ENCODE results near the gene SAA2. TPM values are rescaled to one million over a fixed set of nuclear protein-coding genes. Genes with fewer than 3 reads are reported as not detected.

SAA2 gene
- total and polyA plus RNA-seq, 10 of the 15 experiments (the other 5 are each of a cell fraction or from before 2014, with no cell fraction given): 0.18 to 4.1 (median 0.28) TPM; not detected in 2

DNA sequence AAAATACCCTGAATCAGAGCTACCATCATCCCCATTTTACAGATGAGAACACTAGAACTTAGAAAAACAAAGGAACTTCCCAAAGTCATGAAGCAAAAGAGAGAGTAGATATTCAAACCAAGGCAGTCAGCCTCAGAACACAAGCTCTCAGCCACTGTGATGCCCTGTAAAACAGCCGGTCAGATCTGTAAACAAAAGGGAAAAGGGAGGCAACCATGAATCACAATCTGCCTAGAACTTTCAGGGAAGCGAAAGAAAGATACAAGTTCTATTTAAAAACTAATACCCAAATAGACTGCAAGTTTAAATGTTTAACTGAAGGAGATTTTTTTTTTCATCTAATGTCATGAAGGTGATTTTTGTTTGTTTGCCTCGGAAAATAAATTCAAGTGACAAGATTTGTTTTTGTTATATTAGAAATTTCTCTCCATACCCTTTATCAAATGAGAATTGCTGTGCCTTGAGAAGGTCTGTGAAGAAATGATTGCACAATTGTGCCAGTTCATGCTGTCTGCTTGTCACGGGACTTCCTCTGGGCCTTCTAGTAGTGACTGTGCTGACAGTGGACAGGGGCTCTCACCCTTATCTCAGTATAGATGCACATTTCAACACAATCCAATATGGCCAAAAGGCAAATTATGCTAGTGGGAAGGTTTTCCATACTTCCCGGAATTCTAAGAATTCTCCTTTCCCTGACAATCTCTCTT, 29.2 kb upstream of the SAA2 start (continued):
- TF ChIP-seq, protein P1, sequence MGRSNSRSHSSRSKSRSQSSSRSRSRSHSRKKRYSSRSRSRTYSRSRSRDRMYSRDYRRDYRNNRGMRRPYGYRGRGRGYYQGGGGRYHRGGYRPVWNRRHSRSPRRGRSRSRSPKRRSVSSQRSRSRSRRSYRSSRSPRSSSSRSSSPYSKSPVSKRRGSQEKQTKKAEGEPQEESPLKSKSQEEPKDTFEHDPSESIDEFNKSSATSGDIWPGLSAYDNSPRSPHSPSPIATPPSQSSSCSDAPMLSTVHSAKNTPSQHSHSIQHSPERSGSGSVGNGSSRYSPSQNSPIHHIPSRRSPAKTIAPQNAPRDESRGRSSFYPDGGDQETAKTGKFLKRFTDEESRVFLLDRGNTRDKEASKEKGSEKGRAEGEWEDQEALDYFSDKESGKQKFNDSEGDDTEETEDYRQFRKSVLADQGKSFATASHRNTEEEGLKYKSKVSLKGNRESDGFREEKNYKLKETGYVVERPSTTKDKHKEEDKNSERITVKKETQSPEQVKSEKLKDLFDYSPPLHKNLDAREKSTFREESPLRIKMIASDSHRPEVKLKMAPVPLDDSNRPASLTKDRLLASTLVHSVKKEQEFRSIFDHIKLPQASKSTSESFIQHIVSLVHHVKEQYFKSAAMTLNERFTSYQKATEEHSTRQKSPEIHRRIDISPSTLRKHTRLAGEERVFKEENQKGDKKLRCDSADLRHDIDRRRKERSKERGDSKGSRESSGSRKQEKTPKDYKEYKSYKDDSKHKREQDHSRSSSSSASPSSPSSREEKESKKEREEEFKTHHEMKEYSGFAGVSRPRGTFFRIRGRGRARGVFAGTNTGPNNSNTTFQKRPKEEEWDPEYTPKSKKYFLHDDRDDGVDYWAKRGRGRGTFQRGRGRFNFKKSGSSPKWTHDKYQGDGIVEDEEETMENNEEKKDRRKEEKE (IDR thresholded peaks at IDR 0.05): no peak
- no peak for TF ChIP-seq RAD51 (IDR thresholded peaks at IDR 0.05)
- TF ChIP-seq GATAD2B (conservative IDR thresholded peaks at IDR 0.05; ENCODE audit: low read depth): no peak
- TF ChIP-seq, protein P2, sequence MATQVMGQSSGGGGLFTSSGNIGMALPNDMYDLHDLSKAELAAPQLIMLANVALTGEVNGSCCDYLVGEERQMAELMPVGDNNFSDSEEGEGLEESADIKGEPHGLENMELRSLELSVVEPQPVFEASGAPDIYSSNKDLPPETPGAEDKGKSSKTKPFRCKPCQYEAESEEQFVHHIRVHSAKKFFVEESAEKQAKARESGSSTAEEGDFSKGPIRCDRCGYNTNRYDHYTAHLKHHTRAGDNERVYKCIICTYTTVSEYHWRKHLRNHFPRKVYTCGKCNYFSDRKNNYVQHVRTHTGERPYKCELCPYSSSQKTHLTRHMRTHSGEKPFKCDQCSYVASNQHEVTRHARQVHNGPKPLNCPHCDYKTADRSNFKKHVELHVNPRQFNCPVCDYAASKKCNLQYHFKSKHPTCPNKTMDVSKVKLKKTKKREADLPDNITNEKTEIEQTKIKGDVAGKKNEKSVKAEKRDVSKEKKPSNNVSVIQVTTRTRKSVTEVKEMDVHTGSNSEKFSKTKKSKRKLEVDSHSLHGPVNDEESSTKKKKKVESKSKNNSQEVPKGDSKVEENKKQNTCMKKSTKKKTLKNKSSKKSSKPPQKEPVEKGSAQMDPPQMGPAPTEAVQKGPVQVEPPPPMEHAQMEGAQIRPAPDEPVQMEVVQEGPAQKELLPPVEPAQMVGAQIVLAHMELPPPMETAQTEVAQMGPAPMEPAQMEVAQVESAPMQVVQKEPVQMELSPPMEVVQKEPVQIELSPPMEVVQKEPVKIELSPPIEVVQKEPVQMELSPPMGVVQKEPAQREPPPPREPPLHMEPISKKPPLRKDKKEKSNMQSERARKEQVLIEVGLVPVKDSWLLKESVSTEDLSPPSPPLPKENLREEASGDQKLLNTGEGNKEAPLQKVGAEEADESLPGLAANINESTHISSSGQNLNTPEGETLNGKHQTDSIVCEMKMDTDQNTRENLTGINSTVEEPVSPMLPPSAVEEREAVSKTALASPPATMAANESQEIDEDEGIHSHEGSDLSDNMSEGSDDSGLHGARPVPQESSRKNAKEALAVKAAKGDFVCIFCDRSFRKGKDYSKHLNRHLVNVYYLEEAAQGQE (IDR thresholded peaks at IDR 0.05; ENCODE audit: low read depth, low read length): no peak
- no peak for TF ChIP-seq JUND (IDR thresholded peaks at IDR 0.05; ENCODE audit: low read depth, low read length)
- TF ChIP-seq, protein P3, sequence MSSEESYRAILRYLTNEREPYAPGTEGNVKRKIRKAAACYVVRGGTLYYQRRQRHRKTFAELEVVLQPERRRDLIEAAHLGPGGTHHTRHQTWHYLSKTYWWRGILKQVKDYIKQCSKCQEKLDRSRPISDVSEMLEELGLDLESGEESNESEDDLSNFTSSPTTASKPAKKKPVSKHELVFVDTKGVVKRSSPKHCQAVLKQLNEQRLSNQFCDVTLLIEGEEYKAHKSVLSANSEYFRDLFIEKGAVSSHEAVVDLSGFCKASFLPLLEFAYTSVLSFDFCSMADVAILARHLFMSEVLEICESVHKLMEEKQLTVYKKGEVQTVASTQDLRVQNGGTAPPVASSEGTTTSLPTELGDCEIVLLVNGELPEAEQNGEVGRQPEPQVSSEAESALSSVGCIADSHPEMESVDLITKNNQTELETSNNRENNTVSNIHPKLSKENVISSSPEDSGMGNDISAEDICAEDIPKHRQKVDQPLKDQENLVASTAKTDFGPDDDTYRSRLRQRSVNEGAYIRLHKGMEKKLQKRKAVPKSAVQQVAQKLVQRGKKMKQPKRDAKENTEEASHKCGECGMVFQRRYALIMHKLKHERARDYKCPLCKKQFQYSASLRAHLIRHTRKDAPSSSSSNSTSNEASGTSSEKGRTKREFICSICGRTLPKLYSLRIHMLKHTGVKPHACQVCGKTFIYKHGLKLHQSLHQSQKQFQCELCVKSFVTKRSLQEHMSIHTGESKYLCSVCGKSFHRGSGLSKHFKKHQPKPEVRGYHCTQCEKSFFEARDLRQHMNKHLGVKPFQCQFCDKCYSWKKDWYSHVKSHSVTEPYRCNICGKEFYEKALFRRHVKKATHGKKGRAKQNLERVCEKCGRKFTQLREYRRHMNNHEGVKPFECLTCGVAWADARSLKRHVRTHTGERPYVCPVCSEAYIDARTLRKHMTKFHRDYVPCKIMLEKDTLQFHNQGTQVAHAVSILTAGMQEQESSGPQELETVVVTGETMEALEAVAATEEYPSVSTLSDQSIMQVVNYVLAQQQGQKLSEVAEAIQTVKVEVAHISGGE (CRISPR knock-in tag; IDR thresholded peaks at IDR 0.05): no peak
